GM21447 (cell line): ENCODE results near the gene AGMAT.
"Not testable (repeated sequence)": the region's sequence is repeated elsewhere in the genome, so short reads cannot be mapped to it uniquely, and the experiment has no call there.

ENCODE experiments used
- ATAC-seq: cut with Tn5 transposase; IDR thresholded peaks from one replicate; pipeline ENCODE4 v1.9.1; 2021; ENCODE audit not compliant: unreplicated experiment

Gene AGMAT

DNA sequence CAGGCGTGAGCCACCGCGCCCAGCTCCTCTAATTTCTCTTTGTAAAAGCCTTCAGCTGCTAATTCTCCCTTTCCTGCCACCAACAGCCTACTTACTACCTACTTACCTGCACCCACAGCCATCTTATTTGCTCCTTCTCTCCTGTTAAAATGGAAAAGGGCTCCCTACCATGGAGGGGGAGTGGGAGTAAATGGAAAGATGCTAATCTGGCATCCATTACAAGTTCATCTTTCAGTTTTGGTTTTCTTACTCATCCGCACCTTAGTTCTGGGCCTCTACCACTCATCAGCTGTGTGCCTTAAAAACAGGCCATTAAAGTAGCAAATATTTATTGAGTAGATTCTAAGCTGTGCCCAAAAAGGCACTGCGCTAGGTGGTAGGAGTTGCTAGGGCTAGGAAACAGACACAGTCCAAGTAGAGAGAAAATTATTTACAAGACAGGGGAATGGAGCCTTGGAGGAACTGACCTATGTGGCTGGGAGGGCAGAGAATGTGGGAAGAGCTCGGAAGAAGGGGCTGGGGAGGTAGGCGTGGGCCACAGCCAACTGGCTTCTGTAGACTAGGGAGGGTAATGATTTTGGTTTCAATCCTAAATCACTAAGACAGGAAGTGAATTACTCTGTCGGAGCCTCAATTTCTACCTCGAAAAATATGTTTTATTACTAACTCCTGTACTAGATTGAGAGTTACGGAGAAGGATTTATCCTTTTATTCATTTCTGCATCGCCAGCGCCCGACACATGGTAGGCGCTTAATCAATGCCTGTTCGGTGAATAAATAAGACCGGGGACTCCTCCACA, 31.7 kb upstream of the AGMAT start:
- ATAC-seq = peak; percentile 12

DNA sequence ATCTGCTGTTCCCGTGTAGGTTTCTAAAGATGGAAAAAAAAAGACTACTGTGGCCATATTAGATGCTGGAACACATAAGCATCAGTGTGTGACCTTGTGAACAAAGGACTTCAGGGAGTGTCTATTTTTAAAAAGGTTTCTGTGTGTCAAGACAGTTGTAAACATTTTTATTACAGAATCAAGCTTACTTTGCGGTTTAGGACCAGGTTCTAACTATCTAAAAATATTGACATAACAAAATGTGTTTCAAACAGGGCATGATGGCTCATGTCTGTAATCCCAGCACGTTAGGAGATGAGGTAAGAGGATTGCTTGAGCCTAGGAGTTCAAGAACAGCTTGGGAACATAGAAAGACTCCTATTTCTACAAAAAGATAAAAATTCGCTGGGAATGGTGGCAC, 25.3 kb upstream of the AGMAT start:
- no peak for ATAC-seq

DNA sequence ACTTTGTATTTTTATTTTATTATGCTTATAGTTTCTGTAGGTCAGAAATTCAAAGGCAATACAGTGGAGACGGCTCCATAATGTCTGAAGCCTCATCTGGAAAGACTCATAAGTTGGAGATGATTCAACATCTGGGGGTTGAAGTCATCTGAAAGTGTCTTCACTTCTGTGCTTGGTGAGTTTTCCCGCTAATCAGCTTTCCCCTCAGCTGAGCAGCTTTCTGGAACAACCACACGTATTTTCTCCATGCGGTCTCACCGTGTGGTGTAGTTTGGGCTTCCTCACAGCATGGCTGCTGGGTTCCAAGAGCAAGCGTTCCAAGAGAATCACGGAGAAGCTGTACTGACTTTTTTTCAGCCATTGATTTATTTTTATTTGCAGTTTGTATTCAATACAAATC, 24.8 kb upstream of the AGMAT start:
- no peak for ATAC-seq

DNA sequence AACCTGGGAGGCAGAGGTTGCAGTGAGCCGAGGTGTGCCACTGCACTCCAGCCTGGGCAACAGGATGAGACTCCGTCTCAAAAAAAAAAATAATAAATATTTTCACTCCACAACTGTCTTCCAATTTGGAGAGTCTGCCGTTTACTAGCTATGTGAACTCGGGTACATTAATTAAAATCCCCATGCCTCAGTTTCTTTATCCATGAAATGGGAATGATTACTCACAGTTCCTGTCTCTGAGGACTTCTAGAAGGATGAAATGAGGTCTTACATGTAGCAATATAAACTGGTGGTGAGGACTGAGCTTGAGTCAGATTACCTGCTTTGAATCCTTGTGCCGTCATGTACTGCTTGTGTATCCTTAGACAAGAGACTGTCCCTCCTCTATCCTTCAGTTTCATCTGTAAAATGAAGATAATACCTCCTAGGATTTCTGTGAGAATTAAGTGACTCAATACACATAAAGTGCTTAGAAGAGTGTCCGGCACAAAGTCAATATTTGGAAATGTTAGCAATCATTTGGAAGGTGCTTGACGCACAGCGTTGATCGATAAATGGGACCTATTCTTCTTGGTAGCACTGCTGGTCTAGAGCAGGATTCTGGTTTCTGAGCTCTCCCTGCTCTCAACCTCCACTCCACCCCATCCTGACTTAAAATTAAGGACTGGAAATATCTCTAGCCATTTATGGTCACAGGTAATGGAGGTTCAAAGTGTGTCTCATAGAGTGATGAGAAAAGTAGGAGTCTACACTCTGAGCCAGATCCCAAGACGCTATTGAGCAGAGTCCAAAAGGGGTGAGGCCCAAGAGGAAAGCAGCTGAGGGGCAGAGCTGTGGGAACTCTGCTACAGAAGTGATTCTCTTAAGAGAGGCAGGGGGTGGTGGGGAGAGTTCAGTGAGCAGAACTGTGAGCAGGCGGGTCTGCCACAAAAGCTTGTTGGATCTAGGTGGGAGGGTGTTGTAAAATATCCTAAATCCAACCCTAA, 20.8 kb upstream of the AGMAT start:
- ATAC-seq = no peak

DNA sequence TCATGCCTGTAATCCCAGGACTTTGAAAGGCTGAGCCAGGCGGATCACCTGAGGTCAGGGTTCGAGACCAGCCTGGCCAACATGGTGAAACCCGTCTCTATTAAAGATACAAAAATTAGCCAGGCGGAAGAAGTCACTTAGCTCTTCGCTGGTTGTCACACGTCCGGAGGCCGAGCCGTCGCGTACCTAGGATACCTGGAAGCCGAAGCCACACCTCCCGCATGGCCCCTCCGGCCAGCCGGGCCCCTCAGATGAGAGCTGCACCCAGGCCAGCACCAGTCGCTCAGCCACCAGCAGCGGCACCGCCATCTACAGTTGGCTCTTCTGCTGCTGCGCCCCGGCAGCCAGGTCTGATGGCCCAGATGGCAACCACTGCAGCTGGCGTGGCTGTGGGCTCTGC, 19.5 kb upstream of the AGMAT start:
- ATAC-seq = not testable (repeated sequence)

DNA sequence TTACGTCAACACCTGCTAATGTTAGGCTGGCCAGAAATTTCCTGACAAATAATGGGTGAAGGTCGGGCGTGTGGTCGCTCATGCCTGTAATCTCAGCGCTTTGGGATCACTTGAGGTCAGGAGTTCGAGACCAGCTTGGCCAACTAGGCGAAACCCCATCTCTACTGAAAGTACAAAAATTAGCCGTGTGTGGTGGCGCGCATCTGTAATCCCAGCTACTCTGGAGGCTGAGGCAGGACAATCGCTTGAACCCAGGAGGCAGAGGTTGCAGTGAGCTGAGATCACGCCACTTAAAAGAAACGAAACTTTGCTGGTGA, 19.1 kb upstream of the AGMAT start:
- not testable (repeated sequence) for ATAC-seq

DNA sequence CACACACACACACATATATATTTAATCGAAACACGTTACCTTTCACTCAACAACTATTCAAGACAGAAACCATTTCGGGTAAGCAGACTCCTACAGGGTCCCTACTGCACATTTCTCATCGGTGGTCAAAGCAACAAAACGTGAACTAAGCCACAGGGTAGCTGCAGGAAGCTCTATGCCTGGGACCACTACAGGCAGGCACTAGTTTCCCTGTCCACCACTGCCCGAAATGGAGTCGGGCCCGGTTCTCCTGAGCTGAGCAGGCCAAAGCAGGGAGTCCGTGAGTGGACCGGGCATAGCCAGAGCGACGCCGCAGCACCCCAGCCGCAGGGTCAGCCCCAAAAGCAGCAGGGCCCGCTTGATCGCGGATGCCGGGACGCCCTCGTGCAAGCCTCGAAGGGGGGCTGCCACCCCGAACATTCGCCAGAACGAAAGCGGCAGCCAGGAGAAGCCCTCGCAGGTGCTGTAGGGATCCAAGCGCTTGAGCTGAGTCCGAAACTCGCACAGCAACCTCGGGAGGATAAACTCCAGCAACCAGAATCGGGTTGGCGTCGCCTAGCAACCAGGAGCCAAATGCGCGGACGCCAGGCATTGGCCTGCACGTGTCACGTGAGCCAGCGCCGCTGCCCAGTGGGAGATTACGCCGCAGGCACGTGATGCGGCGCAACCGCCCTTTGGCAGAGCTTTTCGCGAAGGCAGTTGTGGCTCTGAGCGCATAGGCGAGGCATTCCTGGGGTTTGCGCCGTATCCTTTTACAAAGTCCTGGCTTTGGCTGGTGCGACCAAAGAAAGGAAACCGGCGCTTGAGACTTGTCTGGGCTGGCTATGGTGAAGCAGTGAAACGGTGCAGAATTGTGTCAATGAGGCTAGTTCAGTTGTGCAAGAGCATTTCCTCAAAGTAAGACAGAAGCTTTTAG, 18.5 kb upstream of the AGMAT start:
- peak; percentile 82 for ATAC-seq

DNA sequence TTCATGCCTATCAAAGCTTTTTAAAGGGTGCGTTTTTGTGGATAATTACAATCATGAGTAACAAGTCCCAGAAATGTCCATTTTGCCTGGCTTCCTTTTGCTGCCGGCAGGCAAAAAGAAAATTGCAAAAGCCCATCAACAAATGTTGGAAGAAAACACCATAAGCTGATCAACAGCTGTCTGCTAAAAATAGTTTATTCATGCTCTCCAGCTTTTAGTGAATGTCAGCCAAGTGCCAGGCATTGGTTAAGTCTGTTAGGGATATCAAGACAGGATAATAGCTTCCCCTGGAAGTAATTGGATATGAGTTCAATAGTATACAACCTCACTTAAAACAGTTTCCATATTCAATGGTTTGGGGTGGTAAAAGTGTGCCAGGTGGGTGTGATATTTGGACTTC, 13.6 kb upstream of the AGMAT start:
- no peak for ATAC-seq

DNA sequence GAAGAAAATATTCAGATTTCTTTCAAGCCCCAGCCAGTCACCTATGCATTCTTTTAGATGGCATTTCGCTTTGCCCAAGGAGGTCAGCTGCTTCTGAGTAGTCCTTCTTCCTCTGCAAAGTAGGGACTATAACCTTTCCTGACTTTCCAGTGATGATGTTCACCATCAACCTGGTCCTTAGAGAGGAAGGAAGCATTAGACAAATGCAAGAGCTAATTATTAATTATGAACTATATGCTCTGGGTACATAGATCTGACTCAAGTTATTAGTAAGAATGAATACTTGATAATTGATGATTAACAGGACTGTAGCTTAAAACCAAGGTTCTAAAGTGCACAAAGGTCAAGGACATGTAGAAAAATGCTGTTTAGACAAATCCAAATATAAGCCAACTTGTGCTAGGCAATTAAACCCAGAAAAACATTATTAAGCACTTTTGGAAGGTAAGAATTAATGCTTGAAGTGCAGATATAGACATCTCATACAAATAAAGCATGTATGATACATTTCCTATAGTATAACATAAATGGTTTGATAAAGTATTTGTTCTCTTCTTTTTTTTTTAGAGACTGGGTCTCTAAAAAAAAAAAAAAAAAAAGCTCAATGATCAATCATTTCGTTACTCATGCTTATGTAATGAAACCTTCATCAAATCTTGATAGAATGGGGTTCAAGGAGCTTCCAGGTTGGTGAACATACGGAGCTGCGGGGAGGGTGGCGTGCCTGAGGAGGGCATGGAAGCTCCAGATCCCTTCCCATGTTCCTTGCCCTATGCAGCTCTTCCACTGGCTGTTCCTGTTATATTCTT, 11.2 kb upstream of the AGMAT start:
- ATAC-seq = no peak

DNA sequence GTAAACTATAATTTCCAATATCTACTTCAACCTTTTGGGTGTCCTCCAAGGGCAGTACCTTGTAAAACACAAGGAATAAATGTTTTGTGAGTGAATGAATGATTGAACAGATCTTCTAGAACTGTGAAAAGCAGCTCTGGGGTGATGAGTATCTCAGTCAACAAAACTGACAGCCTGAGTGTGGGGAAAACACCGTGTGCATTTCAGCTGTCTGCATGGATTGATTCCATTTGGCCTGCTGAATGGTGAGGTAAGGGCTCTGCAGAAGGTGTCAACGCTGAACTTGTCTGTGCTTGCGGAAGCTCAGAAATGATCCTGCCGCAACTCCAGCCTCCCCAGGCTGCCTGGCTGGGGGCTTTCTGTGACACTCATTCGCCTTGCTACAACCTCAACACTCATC, 7.4 kb upstream of the AGMAT start:
- no peak for ATAC-seq

DNA sequence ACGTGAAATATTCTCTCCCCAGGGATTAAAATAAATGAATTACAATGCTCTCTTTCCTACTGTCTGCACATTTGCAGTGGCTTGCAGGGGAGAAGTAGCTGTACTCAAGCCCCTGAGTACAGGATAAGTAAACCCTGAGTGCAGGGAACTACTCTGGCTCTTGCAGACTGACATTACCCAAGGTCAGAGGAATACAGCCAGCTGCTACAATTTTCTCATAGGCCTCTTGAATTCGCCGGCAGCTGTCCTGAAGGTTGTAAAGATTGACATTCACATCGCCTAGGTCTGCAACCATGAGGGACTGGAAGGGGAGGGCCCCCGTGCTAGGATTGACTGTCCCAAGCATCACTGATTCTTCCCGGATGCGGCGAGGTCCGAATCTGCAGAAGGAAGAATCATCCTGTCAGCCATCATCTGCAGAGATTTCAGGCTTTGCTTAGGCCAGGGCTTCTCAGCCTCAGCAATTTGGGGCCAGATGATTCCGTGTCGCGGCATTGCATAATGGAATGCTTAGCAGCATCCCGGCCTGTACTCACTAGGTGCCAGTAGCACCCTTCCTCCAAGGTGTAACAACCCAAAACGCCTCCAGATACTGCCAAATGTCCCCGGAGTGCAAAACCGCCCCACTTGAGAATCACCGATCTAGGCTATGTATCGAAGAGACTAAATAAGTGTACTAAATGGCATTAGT, 1.7 kb downstream of the AGMAT start:
- no peak for ATAC-seq

DNA sequence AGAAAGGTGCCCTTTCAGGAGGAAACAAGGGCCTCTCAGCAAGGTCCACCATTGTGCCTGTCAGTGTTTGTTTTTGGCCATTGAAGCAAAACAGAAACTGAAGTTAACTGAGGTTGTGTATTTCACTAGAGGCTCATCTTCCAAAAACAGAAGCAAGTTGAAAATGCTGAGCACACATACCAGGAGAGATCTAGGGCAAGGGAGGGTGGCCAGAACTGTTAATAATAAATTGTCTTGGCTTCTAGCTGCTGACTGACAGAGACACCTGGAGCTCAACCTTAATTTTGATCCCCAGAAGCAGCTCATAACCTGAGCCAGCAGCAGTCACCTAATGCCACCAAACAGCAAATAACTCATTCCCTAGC, 5.2 kb downstream of the AGMAT start:
- no peak for ATAC-seq

DNA sequence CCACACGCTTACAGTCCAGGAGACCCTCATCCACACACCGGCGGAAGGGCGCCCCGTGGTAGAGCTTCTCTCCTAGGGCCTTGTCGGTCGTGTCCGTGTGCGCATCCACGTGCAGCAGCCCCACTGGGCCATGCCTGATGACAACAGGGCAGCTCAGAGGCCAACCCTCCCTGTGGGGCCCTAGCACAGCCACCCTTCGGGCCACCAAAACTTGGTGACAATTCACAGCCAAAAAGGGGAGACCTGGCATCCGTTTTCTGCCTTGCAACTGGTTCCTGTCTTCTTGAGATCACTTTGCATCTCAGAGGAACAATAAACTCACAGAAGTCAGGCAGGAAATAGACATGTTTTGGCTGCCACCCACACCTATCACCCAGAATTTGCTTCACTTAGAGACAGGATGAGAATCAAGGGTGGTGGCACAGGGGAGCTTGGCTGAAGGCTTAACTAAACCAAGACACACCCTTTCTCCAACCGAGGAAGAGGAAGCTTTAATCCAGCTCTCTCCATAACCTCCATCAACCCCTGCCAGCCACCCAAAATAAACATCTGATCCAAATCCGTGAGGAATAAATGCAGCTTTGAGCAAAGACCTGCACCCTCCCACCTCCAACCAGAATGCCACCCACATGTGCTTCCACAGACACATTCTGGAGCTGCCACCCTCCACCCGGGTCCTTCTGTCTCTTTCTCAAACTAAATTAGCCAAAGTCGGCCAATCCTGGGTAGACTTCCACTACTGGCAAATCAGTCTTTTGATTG, 5.7 kb downstream of the AGMAT start:
- no peak for ATAC-seq

DNA sequence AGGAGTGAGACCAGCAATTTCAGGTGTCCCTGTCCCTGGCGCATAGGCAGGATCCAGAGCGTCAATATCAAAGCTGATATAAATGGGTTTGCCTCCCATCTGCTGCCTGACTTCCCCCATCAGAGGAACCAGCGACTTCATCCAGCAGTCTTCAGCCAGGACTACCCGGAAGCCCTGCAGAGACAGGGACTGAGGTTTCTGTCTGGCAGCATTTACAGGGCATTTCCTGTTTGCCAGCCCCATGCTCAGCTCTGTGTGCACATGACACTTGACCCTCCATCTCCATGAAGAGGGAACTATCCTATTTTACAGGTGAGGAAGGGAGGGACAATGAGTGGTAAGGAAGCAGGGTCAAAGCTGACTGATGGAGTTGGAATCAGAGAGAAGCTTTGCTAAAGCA, 7.2 kb downstream of the AGMAT start:
- ATAC-seq = no peak

DNA sequence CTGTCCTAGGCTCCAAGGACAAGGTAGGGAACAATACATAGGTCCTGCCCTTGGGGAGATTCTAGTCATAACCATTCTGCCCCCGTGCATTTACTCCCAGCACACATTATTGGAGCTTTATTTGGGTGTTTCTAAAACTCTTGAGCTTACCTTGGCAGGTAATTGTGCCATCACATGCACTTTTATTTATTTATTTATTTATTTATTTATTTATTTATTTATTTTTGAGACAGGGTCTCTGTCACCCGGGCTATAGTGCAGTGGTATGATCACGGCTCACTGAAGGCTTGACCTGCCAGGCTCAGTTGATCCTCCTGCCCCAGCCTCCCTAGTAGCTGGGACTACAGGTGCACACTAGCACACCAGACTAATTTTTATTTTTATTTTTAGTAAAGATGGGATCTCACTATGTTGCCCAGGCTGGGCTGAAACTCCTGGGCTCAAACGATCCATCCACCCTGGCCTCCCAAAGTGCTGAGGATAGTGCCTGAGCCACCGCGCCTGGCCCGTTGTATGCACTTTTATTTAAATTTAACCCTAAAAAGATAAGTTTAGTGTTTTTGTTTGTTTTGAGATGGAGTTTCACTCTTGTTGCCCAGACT, 9.2 kb downstream of the AGMAT start:
- no peak for ATAC-seq

DNA sequence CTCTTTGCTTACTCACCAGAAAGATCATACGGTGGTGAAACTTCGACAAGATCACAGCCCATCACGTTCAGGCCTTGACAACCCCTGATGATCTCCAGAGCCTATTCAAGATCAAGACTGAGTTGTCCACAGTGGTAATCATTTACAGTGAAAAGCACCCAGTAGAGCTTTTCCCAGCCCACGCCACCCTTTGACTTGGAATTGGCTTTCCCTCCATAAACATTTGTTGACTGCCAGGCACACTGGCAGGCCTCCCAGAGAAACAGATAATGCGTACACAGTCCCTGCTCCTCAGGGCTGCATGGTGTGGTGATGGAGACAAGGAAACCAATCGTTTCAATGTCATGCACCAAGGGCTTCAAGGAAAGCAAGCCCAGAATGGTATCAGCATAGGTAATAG, 10.1 kb downstream of the AGMAT start:
- no peak for ATAC-seq

DNA sequence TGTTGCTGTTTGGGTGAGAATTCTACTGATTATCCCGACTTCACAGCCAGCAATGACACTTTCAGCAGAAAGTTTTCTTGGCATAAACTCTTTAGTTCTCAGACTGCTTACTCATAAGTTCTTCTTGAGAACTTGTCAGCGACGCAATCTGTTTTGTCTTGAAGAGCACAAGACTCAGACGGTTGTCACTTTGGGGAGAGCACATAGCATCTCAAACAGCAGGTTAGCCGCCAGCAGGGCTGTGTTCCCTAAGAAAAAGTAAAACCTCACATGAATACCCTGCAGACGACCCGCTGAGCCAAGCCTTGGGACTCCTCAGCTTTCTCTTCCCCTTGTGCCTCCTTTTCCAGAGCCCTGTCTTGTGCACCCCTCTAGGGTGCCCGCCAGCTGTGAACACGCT, 11.4 kb downstream of the AGMAT start:
- no peak for ATAC-seq

DNA sequence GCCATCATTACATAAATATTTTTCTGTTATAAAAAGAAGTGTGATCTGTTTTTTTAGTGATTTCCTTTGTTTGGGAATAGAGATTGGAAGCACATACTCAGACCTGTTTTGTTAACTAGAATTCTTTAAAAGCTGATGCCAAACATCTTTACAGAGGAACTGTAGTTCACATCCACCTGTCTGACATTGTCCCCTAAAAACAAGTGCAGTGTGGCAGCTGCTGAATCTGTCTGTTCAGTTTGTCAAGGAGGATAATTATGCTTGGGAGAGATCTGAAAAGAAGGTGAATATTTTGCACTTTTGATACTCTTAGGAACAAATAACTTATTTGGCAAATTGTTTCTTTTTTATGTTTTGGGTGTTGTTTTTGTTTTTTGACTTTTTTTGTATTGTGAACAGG, 13.6 kb downstream of the AGMAT start:
- ATAC-seq = no peak

DNA sequence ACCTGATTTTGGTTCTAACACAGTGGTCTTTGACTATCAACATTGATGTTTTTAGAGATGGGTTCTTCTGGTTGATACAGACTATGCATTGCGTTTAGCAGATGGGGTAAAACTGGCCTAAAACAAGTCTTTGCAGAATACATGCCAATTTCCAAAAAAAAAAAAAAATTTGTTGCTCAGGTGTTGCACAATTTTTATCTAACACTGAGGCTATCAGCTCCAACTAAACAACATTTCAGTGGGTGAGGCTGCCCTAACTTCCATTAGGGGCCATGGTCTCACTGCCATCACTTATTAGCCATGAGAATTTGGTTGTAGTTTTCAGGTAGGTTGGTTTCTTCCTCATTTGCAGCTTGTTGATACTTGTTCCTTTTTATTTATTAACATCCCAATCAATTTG, 14.0 kb downstream of the AGMAT start:
- no peak for ATAC-seq
